ENCODE measurements around the gene MITD1. TPM values are rescaled to one million over a fixed set of nuclear protein-coding genes. Genes with fewer than 3 reads are reported as not detected.
"Not testable (repeated sequence)": the region's sequence is repeated elsewhere in the genome, so short reads cannot be mapped to it uniquely, and the experiment has no call there.

Gene MITD1
- total RNA-seq, 1 experiment from 2014 or later, result 35.0 TPM

DNA sequence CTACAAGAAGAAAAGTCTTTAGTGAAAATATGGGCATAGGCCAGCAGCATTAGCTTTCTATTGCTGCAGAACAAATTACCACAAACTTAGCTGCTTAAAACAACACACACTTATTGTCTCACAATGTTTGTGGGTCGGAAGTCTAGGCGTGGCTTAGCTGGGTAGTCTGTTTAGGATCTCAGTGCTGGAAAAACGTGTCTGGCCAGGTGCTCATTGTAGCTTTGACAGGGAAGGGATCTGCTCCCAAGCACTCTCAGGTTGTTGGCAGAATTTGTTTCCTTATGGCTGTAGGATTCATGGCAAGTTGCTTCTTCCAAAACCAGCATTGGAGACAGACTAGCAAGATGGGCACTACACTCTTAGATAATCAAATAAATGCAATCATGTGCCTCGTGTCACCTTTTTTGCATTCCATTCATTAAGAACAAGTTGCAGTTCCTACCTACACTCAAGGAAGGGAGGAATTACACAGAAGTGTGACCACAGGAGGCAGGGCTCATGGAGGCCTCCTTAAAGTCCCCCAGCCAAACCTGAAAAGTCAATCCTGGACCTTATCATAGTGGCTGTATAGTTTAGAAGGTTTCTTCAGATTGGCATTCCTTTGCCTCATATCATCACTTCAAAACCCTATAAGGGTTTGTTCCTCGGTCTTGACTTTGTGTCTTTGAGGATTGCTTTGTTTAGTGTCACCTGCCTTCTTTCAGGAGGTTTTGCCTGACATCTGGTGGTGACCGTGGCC is 17.4 kb upstream of the MITD1 start:
- H3K4me2 ChIP-seq, result peak overlapping the region; percentile 24; the same call in 1 of the 2 replicates
- H4K20me1 ChIP-seq (ENCODE audit: insufficient read depth), result peaks cover 9% of the 10 kb centered on the region
- H3K9me2 ChIP-seq (ENCODE audit: insufficient read depth), result no peaks in the 10 kb centered on the region
- peaks cover 20% of the 10 kb centered on the region for H3K36me3 ChIP-seq (ENCODE audit: low read depth)
- no peaks in the 10 kb centered on the region for H3K79me2 ChIP-seq (ENCODE audit: low read depth)
- DNase-seq, result peak; percentile 23 to 52
- no peaks in the 10 kb centered on the region for H3K27me3 ChIP-seq (ENCODE audit: insufficient read depth, low read depth)
- H3F3A ChIP-seq (ENCODE audit: insufficient read depth, low read depth), result peaks cover 10% of the 10 kb centered on the region; the same call in 1 of the 2 replicates
- TF ChIP-seq, protein P1, sequence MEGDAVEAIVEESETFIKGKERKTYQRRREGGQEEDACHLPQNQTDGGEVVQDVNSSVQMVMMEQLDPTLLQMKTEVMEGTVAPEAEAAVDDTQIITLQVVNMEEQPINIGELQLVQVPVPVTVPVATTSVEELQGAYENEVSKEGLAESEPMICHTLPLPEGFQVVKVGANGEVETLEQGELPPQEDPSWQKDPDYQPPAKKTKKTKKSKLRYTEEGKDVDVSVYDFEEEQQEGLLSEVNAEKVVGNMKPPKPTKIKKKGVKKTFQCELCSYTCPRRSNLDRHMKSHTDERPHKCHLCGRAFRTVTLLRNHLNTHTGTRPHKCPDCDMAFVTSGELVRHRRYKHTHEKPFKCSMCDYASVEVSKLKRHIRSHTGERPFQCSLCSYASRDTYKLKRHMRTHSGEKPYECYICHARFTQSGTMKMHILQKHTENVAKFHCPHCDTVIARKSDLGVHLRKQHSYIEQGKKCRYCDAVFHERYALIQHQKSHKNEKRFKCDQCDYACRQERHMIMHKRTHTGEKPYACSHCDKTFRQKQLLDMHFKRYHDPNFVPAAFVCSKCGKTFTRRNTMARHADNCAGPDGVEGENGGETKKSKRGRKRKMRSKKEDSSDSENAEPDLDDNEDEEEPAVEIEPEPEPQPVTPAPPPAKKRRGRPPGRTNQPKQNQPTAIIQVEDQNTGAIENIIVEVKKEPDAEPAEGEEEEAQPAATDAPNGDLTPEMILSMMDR (conservative IDR thresholded peaks at IDR 0.05), result no peak
- no peak for TF ChIP-seq EZH2 (IDR thresholded peaks at IDR 0.05; ENCODE audit: low read depth)
- 0 out of 2 replicates have a peak overlapping the region, but pooled peaks have one; percentile 10 for H3K27ac ChIP-seq
- H3K4me3 ChIP-seq, result no peak overlapping the region
- POLR2A ChIA-PET (ENCODE audit: unreplicated experiment), result no interaction called here
- intact Hi-C loops (cut with micrococcal nuclease; ENCODE audit: unreplicated experiment), result no loop called here
- no peak overlapping the region for H2AFZ ChIP-seq
- CTCF ChIA-PET, result no interaction called here
- no TSS peak for BruUV-seq (replicated peaks)
- no peaks in the 10 kb centered on the region for H3K9me3 ChIP-seq (ENCODE audit: insufficient read depth, low read depth)
- H3K4me1 ChIP-seq (replicated peaks; ENCODE audit: insufficient read depth), result peaks cover 13% of the 10 kb centered on the region

DNA sequence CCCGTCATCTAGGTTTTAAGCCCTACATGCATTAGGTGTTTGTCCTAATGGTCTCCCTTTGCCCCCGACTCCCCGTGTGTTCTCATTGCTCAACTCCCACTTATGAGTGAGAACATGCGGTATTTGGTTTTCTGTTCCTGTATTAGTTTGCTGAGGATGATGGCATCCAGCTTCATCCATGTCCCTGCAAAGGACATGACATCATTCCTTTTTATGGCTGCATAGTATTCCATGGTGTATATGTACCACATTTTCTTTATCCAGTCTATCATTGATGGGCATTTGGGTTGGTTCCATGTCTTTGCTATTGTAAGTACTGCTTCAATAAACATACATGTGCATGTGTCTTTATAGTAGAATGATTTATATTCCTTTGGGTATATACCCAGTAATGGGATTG is 11.5 kb upstream of the MITD1 start:
- H3F3A ChIP-seq (ENCODE audit: insufficient read depth, low read depth); POLR2A ChIA-PET (ENCODE audit: unreplicated experiment); H3K4me2 ChIP-seq: not testable (repeated sequence)

DNA sequence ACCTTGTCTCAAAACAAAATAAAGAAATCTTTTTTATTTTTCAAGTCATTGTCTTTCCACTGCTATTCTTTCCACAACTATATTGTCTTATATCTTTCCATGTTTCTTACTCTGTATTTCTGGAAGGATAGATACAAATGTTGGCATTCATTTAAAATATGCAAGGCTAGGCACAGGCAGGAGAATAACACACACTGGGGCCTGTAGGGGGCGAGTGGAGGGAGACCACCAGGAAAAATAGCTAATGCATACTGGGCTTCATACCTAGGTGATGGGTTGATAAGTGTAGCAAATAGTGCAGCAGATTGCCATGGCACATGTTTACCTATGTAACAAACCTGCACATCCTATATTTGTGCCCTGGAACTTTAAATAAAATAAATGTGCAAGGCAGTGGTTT is 9.7 kb upstream of the MITD1 start:
- Histone ChIP-seq H3K36me3 (ENCODE audit: low read depth) (peaks cover 48% of the 10 kb centered on the region), H3K9me2 (ENCODE audit: insufficient read depth) (no peaks in the 10 kb centered on the region), H2AFZ (no peak overlapping the region), H3F3A (ENCODE audit: insufficient read depth, low read depth) (no peaks in the 10 kb centered on the region; the same call in 1 of the 2 replicates), H3K79me2 (ENCODE audit: low read depth) (peaks cover 27% of the 10 kb centered on the region), H3K4me1 (replicated peaks; ENCODE audit: insufficient read depth) (no peaks in the 10 kb centered on the region), H3K27ac (no peak overlapping the region), H3K4me2 (no peak overlapping the region), H3K27me3 (ENCODE audit: insufficient read depth, low read depth) (no peaks in the 10 kb centered on the region), H3K9me3 (ENCODE audit: insufficient read depth, low read depth) (no peaks in the 10 kb centered on the region), H4K20me1 (ENCODE audit: insufficient read depth) (peaks cover 30% of the 10 kb centered on the region), H3K4me3 (no peak overlapping the region)
- no peak for DNase-seq
- intact Hi-C loops (cut with micrococcal nuclease; ENCODE audit: unreplicated experiment), result no loop called here
- POLR2A ChIA-PET (ENCODE audit: unreplicated experiment), result no interaction called here
- no TSS peak for BruUV-seq (replicated peaks)
- TF ChIP-seq, protein P1 (conservative IDR thresholded peaks at IDR 0.05), result no peak; the same call in 1 of the 2 replicates
- TF ChIP-seq EZH2 (IDR thresholded peaks at IDR 0.05; ENCODE audit: low read depth), result no peak
- CTCF ChIA-PET, result no interaction called here

More for the DNA sequence above, 11.5 kb upstream of the MITD1 start:
- H2AFZ ChIP-seq; H3K27me3 ChIP-seq (ENCODE audit: insufficient read depth, low read depth); BruUV-seq (replicated peaks); H3K27ac ChIP-seq; H3K9me3 ChIP-seq (ENCODE audit: insufficient read depth, low read depth); H3K4me1 ChIP-seq (replicated peaks; ENCODE audit: insufficient read depth); CTCF ChIA-PET; H3K9me2 ChIP-seq (ENCODE audit: insufficient read depth); intact Hi-C loops (cut with micrococcal nuclease; ENCODE audit: unreplicated experiment); H3K4me3 ChIP-seq; DNase-seq: not testable (repeated sequence)
- H3K79me2 ChIP-seq (ENCODE audit: low read depth), result 0 out of 2 replicates have a peak, but pooled peaks cover 11% of the 10 kb centered on the region
- H3K36me3 ChIP-seq (ENCODE audit: low read depth), result peaks cover 51% of the 10 kb centered on the region
- H4K20me1 ChIP-seq (ENCODE audit: insufficient read depth), result peaks cover 23% of the 10 kb centered on the region

Data from PC-9 (cell line).